Hepatocyte (in vitro differentiated cells): ENCODE results near the gene C6orf132.

ENCODE experiments used
- CTCF ChIP-seq: fragments of 200-600 bp; sonication (generic); IDR thresholded peaks from 2 replicates; pipeline ENCODE4 v1.5.1; 2016; ENCODE audit warnings: antibody characterized with exemption, mild to moderate bottlenecking; ENCODE audit not compliant: poor library complexity
- EZH2 ChIP-seq: fragments of 200-600 bp; sonication (generic); IDR thresholded peaks from 2 replicates; pipeline ENCODE4 v1.6.1; 2016; ENCODE audit warnings: antibody characterized with exemption, mild to moderate bottlenecking, borderline replicate concordance

GRCh38 chr6:42086046-42087035, 56.1 kb downstream of the C6orf132 start:
- peak; percentile 7 for TF ChIP-seq CTCF
- TF ChIP-seq EZH2 = no peak
